HG02623 (cell line): Measurements from ENCODE around the gene MAP1LC3B2.

Source experiments
- ATAC-seq: cut with Tn5 transposase; IDR thresholded peaks from one replicate; pipeline ENCODE4 v1.9.1; 2021; ENCODE audit warnings: moderate library complexity; ENCODE audit not compliant: unreplicated experiment

MAP1LC3B2 gene

GRCh38 chr12:116559162-116559935 lies at the start of gene MAP1LC3B2:
Gene MAP1LC3B2, plus strand, starts transcription at chr12:116559381. Its CDS starts 16,562 bp downstream, at chr12:116575943.
- peak; percentile 77 for ATAC-seq

GRCh38 chr12:116513944-116514343 lies 45.2 kb upstream of the MAP1LC3B2 start:
- no peak for ATAC-seq

- ATAC-seq = no peak
These were observed 43.5 kb upstream of the MAP1LC3B2 start for GRCh38 chr12:116515684-116516083.

GRCh38 chr12:116516657-116517056 lies 42.5 kb upstream of the MAP1LC3B2 start:
- ATAC-seq = no peak

GRCh38 chr12:116517431-116518045 lies 41.6 kb upstream of the MAP1LC3B2 start:
- ATAC-seq = no peak

GRCh38 chr12:116520225-116520760 lies 38.9 kb upstream of the MAP1LC3B2 start:
- no peak for ATAC-seq

- no peak for ATAC-seq
These were observed 38.2 kb upstream of the MAP1LC3B2 start for GRCh38 chr12:116520801-116521471.

GRCh38 chr12:116524311-116524710 lies 34.9 kb upstream of the MAP1LC3B2 start:
- no peak for ATAC-seq

GRCh38 chr12:116524964-116525379 lies 34.2 kb upstream of the MAP1LC3B2 start:
- no peak for ATAC-seq

- ATAC-seq = no peak
These were observed 33.7 kb upstream of the MAP1LC3B2 start for GRCh38 chr12:116525418-116526001.

GRCh38 chr12:116528065-116528464 lies 31.1 kb upstream of the MAP1LC3B2 start:
- ATAC-seq = no peak

- ATAC-seq = no peak
These were observed 30.7 kb upstream of the MAP1LC3B2 start for GRCh38 chr12:116528498-116528897.

GRCh38 chr12:116529048-116529447 lies 30.1 kb upstream of the MAP1LC3B2 start:
- ATAC-seq = no peak

GRCh38 chr12:116529686-116530085 lies 29.5 kb upstream of the MAP1LC3B2 start:
- no peak for ATAC-seq

- ATAC-seq = no peak
These were observed 26.8 kb upstream of the MAP1LC3B2 start for GRCh38 chr12:116532428-116532827.

- no peak for ATAC-seq
These were observed 26.2 kb upstream of the MAP1LC3B2 start for GRCh38 chr12:116532986-116533342.

GRCh38 chr12:116533343-116534251 lies 25.6 kb upstream of the MAP1LC3B2 start:
- no peak for ATAC-seq

- ATAC-seq = no peak
These were observed 24.7 kb upstream of the MAP1LC3B2 start for GRCh38 chr12:116534311-116535121.

GRCh38 chr12:116535241-116535640 lies 23.9 kb upstream of the MAP1LC3B2 start:
- no peak for ATAC-seq
